CD4-positive, alpha-beta T cell (primary cell): ENCODE measurements around the gene PRKN. TPM values are rescaled to one million over a fixed set of nuclear protein-coding genes. Genes with fewer than 3 reads are reported as not detected.
"Not testable (repeated sequence)": the region's sequence is repeated elsewhere in the genome, so short reads cannot be mapped to it uniquely, and the experiment has no call there.

Experiments used
- ATAC-seq: fragments of 200-7000 bp; cut with Tn5 transposase; one replicate; pipeline ENCODE4 v1.10.0; 2022; ENCODE audit warnings: mild to moderate bottlenecking; ENCODE audit not compliant: poor library complexity
- CTCF ChIA-PET: fragments of 350-600 bp; sonication (Branson Sonifier 250); formaldehyde crosslinking; loops from one replicate; lab custom pipeline; 2021; ENCODE audit warnings: antibody characterized with exemption, inconsistent platforms; lab: Charles Lee
- POLR2A ChIA-PET: fragments of 350-600 bp; sonication (Branson Sonifier 250); formaldehyde crosslinking; loops from one replicate; lab custom pipeline; 2021; ENCODE audit warnings: antibody characterized with exemption, inconsistent platforms; lab: Charles Lee
- DNase-seq, 14 experiments: peaks; one replicate each; pipeline ENCODE4 v3.0.0-alpha.2; 2013 to 2020; ENCODE audit warnings: mixed read lengths in 2 of 14
- H3K27ac ChIP-seq, 2 donors: one replicate each; pipeline versions ENCODE4 v1.5.1 to v1.7.0; 2013; ENCODE audit warnings: low read length in 2 of 2, low read depth in 1 of 2, mild to moderate bottlenecking in 1 of 2
- H3K27me3 ChIP-seq, 2 experiments: 1 replicate in 1 of 2; 2 replicates in 1 of 2; pipeline versions ENCODE4 v1.6.1 to v1.7.0; 2013; ENCODE audit warnings: low read length in 2 of 2, control low read depth in 1 of 2, mild to moderate bottlenecking in 1 of 2, moderate library complexity in 1 of 2; ENCODE audit not compliant: insufficient read depth in 2 of 2, control insufficient read depth in 1 of 2
- H3K36me3 ChIP-seq: one replicate; pipeline ENCODE4 v1.6.1; 2013; ENCODE audit warnings: low read length, control low read depth; ENCODE audit not compliant: insufficient read depth
- H3K4me1 ChIP-seq: one replicate; pipeline ENCODE4 v1.6.1; 2013; ENCODE audit warnings: low read length, control low read depth; ENCODE audit not compliant: insufficient read depth
- H3K4me3 ChIP-seq: one replicate; pipeline ENCODE4 v1.5.1; 2013; ENCODE audit warnings: mild to moderate bottlenecking, low read length, moderate library complexity
- H3K9me3 ChIP-seq, 2 experiments: 1 replicate in 1 of 2; 2 replicates in 1 of 2; pipeline versions ENCODE4 v1.6.1 to v1.7.0; 2013; ENCODE audit warnings: low read length in 2 of 2, mild to moderate bottlenecking in 2 of 2, control low read depth in 1 of 2, moderate library complexity in 1 of 2; ENCODE audit not compliant: control insufficient read depth in 1 of 2, insufficient read depth in 1 of 2
- H3K27ac Mint-ChIP-seq: one replicate; pipeline ENCODE4 v1.8.0; 2020; ENCODE audit warnings: mixed read lengths
- H3K27me3 Mint-ChIP-seq: one replicate; pipeline ENCODE4 v1.8.0; 2021; ENCODE audit warnings: mixed read lengths
- H3K36me3 Mint-ChIP-seq: one replicate; pipeline ENCODE4 v1.8.0; 2021; ENCODE audit warnings: low read depth, mixed read lengths
- H3K4me1 Mint-ChIP-seq: one replicate; pipeline ENCODE4 v1.8.0; 2021; ENCODE audit warnings: low read depth, mixed read lengths
- H3K4me3 Mint-ChIP-seq: one replicate; pipeline ENCODE4 v1.8.0; 2020; ENCODE audit warnings: mild to moderate bottlenecking, mixed read lengths
- H3K9me3 Mint-ChIP-seq: one replicate; pipeline ENCODE4 v1.8.0; 2020; ENCODE audit warnings: mixed read lengths
- CTCF ChIP-seq: fragments of 200-600 bp; IDR thresholded peaks from one replicate; pipeline ENCODE4 v1.8.0; 2022; ENCODE audit warnings: antibody characterized with exemption, mild to moderate bottlenecking
- intact Hi-C, 2 experiments: fragments of 100-400 bp; cut with DNase I in 1 of 2; cut with micrococcal nuclease in 1 of 2; formaldehyde crosslinking; loops; one replicate each; pipeline versions ENCODE4 v1.15.1 to v1.9.0; 2023 to 2025; cut with DNase I, micrococcal nuclease
- total RNA-seq, 174 experiments: library from RNA in 2 of 174; stranded (reverse) in 2 of 174; gene quantifications; one replicate each; pipeline ENCODE4 v1.2.3 and lab custom pipeline; 2021 to 2026

The PRKN gene
- total RNA-seq, 2 experiments from 2014 or later: 5.2 to 5.4 TPM

GRCh38 chr6:161319231-161319630 is 1408.3 kb downstream of the PRKN start:
- intact Hi-C loops: no loop called here
- ChIA-PET POLR2A (no interaction called here), CTCF (no interaction called here)
- Mint-ChIP-seq H3K36me3 (no peaks in the 10 kb centered on the region), H3K9me3 (peaks cover 3% of the 10 kb centered on the region), H3K4me1 (no peaks in the 10 kb centered on the region), H3K27me3 (peaks cover 4% of the 10 kb centered on the region), H3K27ac (no peak overlapping the region), H3K4me3 (no peak overlapping the region)
- no peaks in the 10 kb centered on the region for H3K36me3 ChIP-seq
- peaks cover 0 to 5% of the 10 kb centered on the region in 2 experiments for H3K9me3 ChIP-seq
- DNase-seq: no peak
- no peaks in the 10 kb centered on the region for H3K4me1 ChIP-seq
- no peak overlapping the region for H3K4me3 ChIP-seq
- no peak for TF ChIP-seq CTCF
- no peaks in the 10 kb centered on the region for H3K27me3 ChIP-seq
- ATAC-seq: no peak
- no peak overlapping the region for H3K27ac ChIP-seq

- no peak for DNase-seq
- no peak for TF ChIP-seq CTCF
- Mint-ChIP-seq H3K27ac (no peak overlapping the region), H3K36me3 (no peaks in the 10 kb centered on the region), H3K4me3 (no peak overlapping the region), H3K4me1 (no peaks in the 10 kb centered on the region), H3K27me3 (peaks cover 4% of the 10 kb centered on the region), H3K9me3 (peaks cover 3% of the 10 kb centered on the region)
- Histone ChIP-seq H3K4me1 (no peaks in the 10 kb centered on the region), H3K36me3 (no peaks in the 10 kb centered on the region), H3K4me3 (no peak overlapping the region), H3K27ac (no peak overlapping the region), H3K9me3 (peaks cover 0 to 5% of the 10 kb centered on the region in 2 experiments), H3K27me3 (no peaks in the 10 kb centered on the region)
- no peak for ATAC-seq
- intact Hi-C loops: no loop called here
- CTCF ChIA-PET: no interaction called here
- POLR2A ChIA-PET: no interaction called here
These were observed 1409.1 kb downstream of the PRKN start for GRCh38 chr6:161318456-161318855.

- H3K9me3 ChIP-seq: peaks cover 0 to 5% of the 10 kb centered on the region in 2 experiments
- no peaks in the 10 kb centered on the region for H3K36me3 Mint-ChIP-seq
- H3K27me3 Mint-ChIP-seq: peaks cover 4% of the 10 kb centered on the region
- H3K27me3 ChIP-seq: no peaks in the 10 kb centered on the region
- H3K4me3 Mint-ChIP-seq: no peak overlapping the region
- H3K27ac Mint-ChIP-seq: no peak overlapping the region
- no peaks in the 10 kb centered on the region for H3K4me1 ChIP-seq
- POLR2A ChIA-PET: no interaction called here
- H3K27ac ChIP-seq: no peak overlapping the region
- no peak for TF ChIP-seq CTCF
- intact Hi-C loops: no loop called here
- CTCF ChIA-PET: no interaction called here
- H3K4me3 ChIP-seq: no peak overlapping the region
- DNase-seq (no peak), ATAC-seq (no peak)
- peaks cover 3% of the 10 kb centered on the region for H3K9me3 Mint-ChIP-seq
- H3K36me3 ChIP-seq: no peaks in the 10 kb centered on the region
- no peaks in the 10 kb centered on the region for H3K4me1 Mint-ChIP-seq
These were observed 1411.0 kb downstream of the PRKN start for GRCh38 chr6:161316531-161316930.

- CTCF ChIA-PET: not testable (repeated sequence)
These were observed 1412.2 kb downstream of the PRKN start for GRCh38 chr6:161315246-161315917.

GRCh38 chr6:161314541-161315245 is 1412.9 kb downstream of the PRKN start:
- H3K36me3 Mint-ChIP-seq, CTCF ChIA-PET, H3K9me3 Mint-ChIP-seq, ATAC-seq, H3K27me3 ChIP-seq, H3K4me3 Mint-ChIP-seq, H3K4me1 Mint-ChIP-seq, H3K36me3 ChIP-seq, intact Hi-C loops, H3K4me3 ChIP-seq, H3K27me3 Mint-ChIP-seq, H3K9me3 ChIP-seq, H3K4me1 ChIP-seq, DNase-seq, H3K27ac ChIP-seq, H3K27ac Mint-ChIP-seq: not testable (repeated sequence)
- POLR2A ChIA-PET: interaction anchor here (0.5 kb wide), 1 partner anchor 15 kb away, joined by 5 read pairs; no protein-coding TSS in a partner anchor

More at GRCh38 chr6:161315246-161315917, 1412.2 kb downstream of the PRKN start:
- H3K4me3 ChIP-seq, H3K27ac Mint-ChIP-seq, H3K36me3 Mint-ChIP-seq, H3K9me3 Mint-ChIP-seq, H3K4me1 ChIP-seq, ATAC-seq, H3K27me3 ChIP-seq, POLR2A ChIA-PET, H3K9me3 ChIP-seq, H3K4me3 Mint-ChIP-seq, H3K27me3 Mint-ChIP-seq, H3K27ac ChIP-seq, DNase-seq, H3K36me3 ChIP-seq, H3K4me1 Mint-ChIP-seq, intact Hi-C loops: not testable (repeated sequence)
